HUES64 (cell line): ENCODE results near the gene PRSS38. TPM values are rescaled to one million over a fixed set of nuclear protein-coding genes. Genes with fewer than 3 reads are reported as not detected.

Experiments used
- H3K27ac ChIP-seq: 2 replicates; pipeline ENCODE4 v1.7.0; 2013; ENCODE audit warnings: low read depth, low read length, inconsistent platforms
- H3K27me3 ChIP-seq: 2 replicates; pipeline ENCODE4 v1.6.1; 2013; ENCODE audit warnings: mild to moderate bottlenecking, low read length; ENCODE audit not compliant: insufficient read depth
- H3K36me3 ChIP-seq: 2 replicates; pipeline ENCODE4 v1.6.1; 2013; ENCODE audit warnings: mild to moderate bottlenecking, low read length; ENCODE audit not compliant: insufficient read depth
- H3K4me1 ChIP-seq: 2 replicates; pipeline ENCODE4 v1.6.1; 2013; ENCODE audit warnings: mild to moderate bottlenecking, low read length, moderate library complexity; ENCODE audit not compliant: insufficient read depth
- H3K4me3 ChIP-seq: 2 replicates; pipeline ENCODE4 v1.5.1; 2013; ENCODE audit warnings: mild to moderate bottlenecking, low read length, moderate library complexity
- H3K9ac ChIP-seq: 2 replicates; pipeline ENCODE4 v1.6.1; 2013; ENCODE audit warnings: mild to moderate bottlenecking, low read depth, low read length
- H3K9me3 ChIP-seq: 2 replicates; pipeline ENCODE4 v1.6.1; 2013; ENCODE audit warnings: low read depth, low read length; ENCODE audit not compliant: insufficient read depth
- WGBS: fragments of 150-250, 120-280 bp; methylation state at CpG from one replicate; pipeline ENCODE4 v1.1.7; 2013; ENCODE audit warnings: missing lambda C conversion rate; 5-methylcytosine and 5-hydroxymethylcytosine counted together
- polyA plus RNA-seq, 2 experiments: library from polyadenylated mRNA; stranded (reverse); fragments of 50-300 nt; gene quantifications; one replicate each; pipeline ENCODE4 v1.2.3, GENCODE V29; 2013

Gene PRSS38
- not detected for polyA plus RNA-seq (2013, experiment 1 of 2)
- not detected for polyA plus RNA-seq (2013, experiment 2 of 2)

GRCh38 chr1:227815468-227816409 lies at the start of gene PRSS38:
Gene PRSS38, plus strand, starts transcription at chr1:227815675. Its CDS starts 42 bp downstream, at chr1:227815717.
- no peak within 1 kb of the TSS for H3K27ac ChIP-seq
- WGBS: 88% methylated on average over 44 of the region's 44 CpGs

DNA sequence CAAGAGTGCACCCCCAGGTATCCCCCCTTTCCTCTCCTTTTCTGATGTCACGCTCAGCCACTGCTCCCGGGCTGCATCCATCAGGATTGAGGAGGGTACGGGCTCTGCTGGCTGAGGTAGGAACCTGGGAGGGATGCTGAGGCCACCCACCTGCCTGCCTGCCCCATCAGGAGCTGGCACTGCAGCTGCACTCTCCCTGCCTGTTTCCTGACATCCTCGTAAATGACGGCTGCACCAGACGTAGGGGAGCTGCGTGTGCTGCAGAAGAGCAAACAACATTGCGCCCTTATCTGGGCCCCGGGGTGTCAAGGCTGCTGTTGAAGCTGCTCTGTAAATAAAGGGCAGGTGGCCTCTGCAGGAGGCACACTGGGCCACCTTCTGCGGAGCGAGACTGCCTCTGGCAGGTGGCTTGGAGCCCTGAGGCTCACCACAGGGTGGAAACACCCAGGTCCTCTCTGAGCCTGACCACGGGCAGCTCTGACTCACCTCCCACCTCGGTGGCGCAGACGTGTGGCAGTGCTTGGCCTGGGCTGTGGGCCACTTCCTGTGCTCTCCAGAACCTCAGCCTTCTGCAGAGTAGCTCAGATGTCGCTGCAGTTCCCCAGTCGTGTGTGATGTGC lies 49.4 kb upstream of the PRSS38 start:
- Histone ChIP-seq H3K9ac (no peak overlapping the region; the same call in 1 of the 2 replicates), H3K36me3 (peaks cover 55% of the 10 kb centered on the region), H3K4me1 (peaks cover 3% of the 10 kb centered on the region; the same call in 1 of the 2 replicates), H3K27me3 (no peaks in the 10 kb centered on the region), H3K27ac (no peak overlapping the region), H3K4me3 (no peak overlapping the region), H3K9me3 (no peaks in the 10 kb centered on the region)
- 88% methylated on average over 17 of the region's 17 CpGs for WGBS

More at GRCh38 chr1:227815468-227816409, at the start of gene PRSS38:
- Histone ChIP-seq H3K27me3 (no peaks in the 10 kb centered on the region), H3K4me1 (no peaks in the 10 kb centered on the region), H3K9me3 (peaks cover 33% of the 10 kb centered on the region), H3K9ac (no peak within 1 kb of the TSS), H3K4me3 (no peak within 1 kb of the TSS), H3K36me3 (no peaks in the 10 kb centered on the region)

GRCh38 chr1:227766653-227767277 lies 48.7 kb upstream of the PRSS38 start:
- H3K36me3 ChIP-seq: peaks cover 50% of the 10 kb centered on the region
- no peaks in the 10 kb centered on the region for H3K27me3 ChIP-seq
- no peak overlapping the region for H3K4me3 ChIP-seq
- no peak overlapping the region for H3K9ac ChIP-seq
- H3K9me3 ChIP-seq: no peaks in the 10 kb centered on the region
- no peak overlapping the region for H3K27ac ChIP-seq
- peaks cover 3% of the 10 kb centered on the region; the same call in 1 of the 2 replicates for H3K4me1 ChIP-seq
- WGBS: 96% methylated on average over 19 of the region's 19 CpGs

DNA sequence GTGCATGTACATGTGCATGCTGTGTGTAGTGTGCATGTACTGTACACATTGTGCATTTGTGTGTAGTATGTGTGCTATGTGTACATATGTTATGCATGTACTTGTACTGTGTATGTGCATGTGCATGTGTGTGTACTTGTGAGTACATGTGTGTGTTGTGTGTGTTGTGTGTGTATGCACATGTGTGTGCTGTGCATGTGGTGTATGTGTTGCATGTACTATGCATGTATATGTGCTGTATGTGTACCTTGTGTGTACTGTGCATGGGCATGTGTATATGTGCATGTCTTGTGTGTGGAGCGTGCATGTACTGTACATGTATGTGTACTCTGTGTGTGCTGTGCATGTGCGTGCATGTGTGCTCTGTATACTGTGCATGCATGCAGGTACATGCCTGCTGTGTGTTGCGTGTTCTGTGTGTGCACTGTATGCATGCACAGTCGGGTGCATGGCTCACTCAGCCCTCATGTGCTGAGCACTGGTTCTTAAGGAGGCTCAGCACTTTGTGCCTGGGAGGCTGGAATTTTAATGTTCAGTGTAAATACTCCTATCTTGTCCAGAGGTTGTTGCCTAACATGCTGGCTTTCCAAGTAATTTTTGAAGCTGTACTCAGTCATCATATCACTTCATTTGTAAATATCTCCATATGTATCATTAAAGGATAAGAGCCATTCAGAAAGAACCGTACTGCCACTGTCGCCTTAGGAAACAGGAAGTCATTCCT lies 47.9 kb upstream of the PRSS38 start:
- Histone ChIP-seq H3K36me3 (peaks cover 49% of the 10 kb centered on the region), H3K27me3 (no peaks in the 10 kb centered on the region), H3K27ac (no peak overlapping the region), H3K9me3 (no peaks in the 10 kb centered on the region), H3K4me3 (no peak overlapping the region), H3K4me1 (peaks cover 2% of the 10 kb centered on the region; the same call in 1 of the 2 replicates), H3K9ac (no peak overlapping the region)
- WGBS: 95% methylated on average over 6 of the region's 6 CpGs

DNA sequence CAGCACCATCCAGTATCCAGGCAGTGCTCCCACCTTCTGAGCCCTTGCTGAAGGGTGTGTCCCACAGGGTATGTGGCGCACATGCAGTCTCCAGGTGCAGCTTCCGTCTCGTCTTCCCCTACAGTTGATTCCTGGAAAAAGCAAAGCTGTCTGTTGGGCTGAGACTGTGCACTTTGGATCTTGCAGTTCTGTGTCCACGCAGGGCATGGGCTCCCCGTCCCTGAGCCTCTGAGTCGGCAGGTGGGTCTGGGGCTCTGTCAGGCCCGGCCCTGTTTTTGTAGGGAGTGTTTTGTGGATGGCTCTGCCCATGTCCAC lies 47.4 kb upstream of the PRSS38 start:
- WGBS: 97% methylated on average over 7 of the region's 7 CpGs
- Histone ChIP-seq H3K4me3 (no peak overlapping the region), H3K27me3 (no peaks in the 10 kb centered on the region), H3K36me3 (peaks cover 51% of the 10 kb centered on the region), H3K4me1 (no peaks in the 10 kb centered on the region), H3K9ac (no peak overlapping the region), H3K27ac (no peak overlapping the region), H3K9me3 (no peaks in the 10 kb centered on the region)

DNA sequence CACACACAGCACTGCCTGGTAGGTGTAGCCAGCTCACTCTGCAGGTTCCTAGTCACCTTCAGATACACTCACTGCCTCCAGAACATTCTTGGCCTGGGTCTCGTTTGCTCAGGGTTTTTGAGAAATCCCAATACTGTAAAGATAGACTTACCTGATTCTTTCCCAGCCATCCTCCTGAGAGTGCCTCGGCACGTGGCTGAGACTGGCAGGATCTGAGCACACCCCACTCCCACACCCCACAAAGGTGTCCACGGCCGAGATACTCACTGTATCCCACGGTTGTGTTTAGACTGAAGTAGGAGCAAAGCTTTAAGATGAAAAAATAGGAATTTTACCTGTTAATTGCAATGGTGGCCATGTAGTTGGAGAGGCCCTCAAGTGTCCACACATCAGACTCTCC lies 46.8 kb upstream of the PRSS38 start:
- Histone ChIP-seq H3K27me3 (no peaks in the 10 kb centered on the region), H3K4me1 (no peaks in the 10 kb centered on the region), H3K4me3 (no peak overlapping the region), H3K9ac (no peak overlapping the region), H3K9me3 (no peaks in the 10 kb centered on the region), H3K27ac (no peak overlapping the region), H3K36me3 (peaks cover 48% of the 10 kb centered on the region)
- 99% methylated on average over 6 of the region's 6 CpGs for WGBS

GRCh38 chr1:227769047-227769935 lies 46.2 kb upstream of the PRSS38 start:
- Histone ChIP-seq H3K9ac (no peak overlapping the region), H3K4me3 (no peak overlapping the region), H3K4me1 (no peaks in the 10 kb centered on the region), H3K27me3 (no peaks in the 10 kb centered on the region), H3K27ac (no peak overlapping the region), H3K36me3 (peaks cover 46% of the 10 kb centered on the region), H3K9me3 (no peaks in the 10 kb centered on the region)
- 95% methylated on average over 20 of the region's 20 CpGs for WGBS

DNA sequence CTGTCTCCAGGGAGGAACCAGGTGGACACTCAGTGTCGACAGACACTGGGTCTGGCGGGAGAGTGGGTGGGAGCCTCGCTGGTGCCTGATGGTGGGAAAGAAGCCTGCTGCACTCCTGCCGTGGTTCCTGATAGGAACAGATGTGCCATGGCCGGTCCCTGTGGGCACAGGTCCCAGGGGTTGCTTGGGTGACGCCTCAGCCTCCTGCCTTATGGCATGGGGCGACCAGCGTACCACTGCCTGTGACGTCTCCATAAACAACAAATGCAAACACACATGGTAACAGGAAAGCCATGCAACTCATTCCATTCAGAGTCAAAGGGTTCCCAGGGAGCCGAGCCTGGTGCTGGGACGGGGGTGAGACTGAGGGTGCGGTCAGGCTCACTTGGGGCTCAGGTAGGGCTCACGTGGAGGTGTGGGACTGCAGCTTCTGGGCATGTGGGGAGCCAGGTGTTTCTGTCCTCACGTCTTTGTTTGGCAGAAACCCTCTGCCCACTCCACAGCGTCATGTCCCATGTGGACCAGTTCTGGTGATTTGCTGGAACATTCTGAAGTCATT lies 45.5 kb upstream of the PRSS38 start:
- Histone ChIP-seq H3K9me3 (no peaks in the 10 kb centered on the region), H3K4me3 (no peak overlapping the region), H3K27ac (no peak overlapping the region), H3K9ac (no peak overlapping the region), H3K4me1 (no peaks in the 10 kb centered on the region), H3K36me3 (peaks cover 45% of the 10 kb centered on the region), H3K27me3 (no peaks in the 10 kb centered on the region)
- WGBS: 94% methylated on average over 15 of the region's 15 CpGs

- H3K27ac ChIP-seq: no peak overlapping the region
- WGBS: 96% methylated on average over 13 of the region's 13 CpGs
- no peaks in the 10 kb centered on the region for H3K4me1 ChIP-seq
- H3K9ac ChIP-seq: no peak overlapping the region
- H3K9me3 ChIP-seq: no peaks in the 10 kb centered on the region
- no peaks in the 10 kb centered on the region for H3K27me3 ChIP-seq
- H3K4me3 ChIP-seq: no peak overlapping the region
- H3K36me3 ChIP-seq: peaks cover 42% of the 10 kb centered on the region
These were observed 44.7 kb upstream of the PRSS38 start for GRCh38 chr1:227770812-227771211.

- peaks cover 47% of the 10 kb centered on the region for H3K36me3 ChIP-seq
- H3K9me3 ChIP-seq: no peaks in the 10 kb centered on the region
- no peak overlapping the region for H3K9ac ChIP-seq
- no peaks in the 10 kb centered on the region for H3K4me1 ChIP-seq
- H3K27ac ChIP-seq: no peak overlapping the region
- no peak overlapping the region for H3K4me3 ChIP-seq
- no peaks in the 10 kb centered on the region for H3K27me3 ChIP-seq
- WGBS: 94% methylated on average over 4 of the region's 8 CpGs
These were observed 44.1 kb upstream of the PRSS38 start for GRCh38 chr1:227771326-227771725.
